ENCODE data around the gene F11R. TPM values are rescaled to one million over a fixed set of nuclear protein-coding genes. Genes with fewer than 3 reads are reported as not detected.

Gene F11R
- total and polyA plus RNA-seq, 10 of the 15 experiments (the other 5 are each of a cell fraction or from before 2014, with no cell fraction given) = 15.3 to 80.9 (median 24.3) TPM

- ChIA-PET POLR2A (interaction anchor here (1.4 kb wide), 1 partner anchor 17 kb away, joined by 4 read pairs; no protein-coding TSS in a partner anchor), RAD21 (ENCODE audit: unreplicated experiment) (interaction anchor here (1.2 kb wide), 2 partner anchors 17 to 58 kb away, joined by 3 to 4 read pairs; no protein-coding TSS in a partner anchor), CTCF (interaction anchor here (0.8 kb wide), 1 partner anchor 8 kb away, joined by 3 read pairs; no protein-coding TSS in a partner anchor), SMC1A (ENCODE audit: uncharacterized antibody, unreplicated experiment) (interaction anchor here (0.9 to 1.3 kb wide), 2 partner anchors 8 to 17 kb away, joined by 3 to 4 read pairs; no protein-coding TSS in a partner anchor)
- no peak for ATAC-seq
- Histone ChIP-seq H4K20me1 (ENCODE audit: control insufficient read depth, insufficient read depth) (no peaks in the 10 kb centered on the region), H2AFZ (ENCODE audit: control insufficient read depth, low read depth, low read length) (no peak overlapping the region), H3K4me1 (ENCODE audit: control insufficient read depth, insufficient read depth, low read length) (no peaks in the 10 kb centered on the region), H3K27me3 (replicated peaks in 1 of 2; ENCODE audit: control insufficient read depth in 2 of 2, insufficient read depth in 2 of 2, low read length in 1 of 2) (no peaks in the 10 kb centered on the region), H3K4me2 (ENCODE audit: control insufficient read depth, insufficient read depth) (no peak overlapping the region), H3K4me3 (no peak overlapping the region), H3K79me2 (ENCODE audit: control insufficient read depth, insufficient read depth, low read length) (peaks cover 3% of the 10 kb centered on the region), H3K9me3 (replicated peaks; ENCODE audit: control insufficient read depth, insufficient read depth, low read length) (no peaks in the 10 kb centered on the region), H3K36me3 (ENCODE audit: control insufficient read depth in 2 of 2, insufficient read depth in 2 of 2, low read length in 1 of 2) (peaks cover 32% of the 10 kb centered on the region in 2 experiments), H3K27ac (ENCODE audit: control insufficient read depth, insufficient read depth) (no peak overlapping the region), H3K9ac (ENCODE audit: control insufficient read depth, insufficient read depth, low read length) (no peak overlapping the region)
- TF ChIP-seq MYB (IDR thresholded peaks at IDR 0.05; ENCODE audit: borderline replicate concordance, low read depth, low read length) (no peak), USF1 (IDR thresholded peaks at IDR 0.05; ENCODE audit: borderline replicate concordance, extremely low read length, insufficient read depth, low read depth, low read length) (no peak), E2F4 (IDR thresholded peaks at IDR 0.05; ENCODE audit: low read depth, low read length) (no peak), NKRF (conservative IDR thresholded peaks at IDR 0.05) (no peak), SRF (IDR thresholded peaks at IDR 0.05; ENCODE audit: low read depth in 2 of 2, low read length in 2 of 2) (no peak), TCF12 (IDR thresholded peaks at IDR 0.05; ENCODE audit: low read depth, low read length) (no peak), YY1 (IDR thresholded peaks at IDR 0.05; ENCODE audit: low read depth, low read length) (no peak), TCF3 (IDR thresholded peaks at IDR 0.05; ENCODE audit: borderline replicate concordance, insufficient read depth, low read depth, low read length) (no peak), KLF5 (IDR thresholded peaks at IDR 0.05; ENCODE audit: partially characterized antibody) (no peak), JUND (IDR thresholded peaks at IDR 0.05; ENCODE audit: low read depth, low read length) (no peak), KDM1A (IDR thresholded peaks at IDR 0.05; ENCODE audit: borderline replicate concordance) (no peak), CBFB (IDR thresholded peaks at IDR 0.05; ENCODE audit: low read depth) (no peak)
- FAIRE-seq = no peak
- in situ Hi-C loops (cut with MboI) (no loop called here), intact Hi-C loops (cut with micrococcal nuclease; ENCODE audit: unreplicated experiment) (no loop called here)
- BruUV-seq (replicated peaks) = no TSS peak
- WGBS (ENCODE audit: insufficient coverage, insufficient replicate concordance, low lambda C conversion rate, missing lambda C conversion rate) = 78% methylated on average over 7 of the region's 7 CpGs
- no peak for DNase-seq (ENCODE audit: low read depth, low spot score)
Measured at GRCh38 chr1:161054805-161055204, 33.9 kb upstream of the F11R start.

Measured in GM12878 (cell line).